GM12878 (cell line): ENCODE results near the gene PCSK5. TPM values are rescaled to one million over a fixed set of nuclear protein-coding genes. Genes with fewer than 3 reads are reported as not detected.

Experiments
- ATAC-seq: fragments of 200-7000 bp; cut with Tn5 transposase; 3 replicates; pipeline ENCODE4 v1.9.1; 2020; ENCODE audit warnings: mild to moderate bottlenecking, moderate library complexity
- BruUV-seq: library from RNA; stranded (reverse); fragments of 400-500 nt; replicated peaks from 2 replicates; lab custom pipeline; 2021; lab: Mats Ljungman, UMichigan
- CTCF ChIA-PET: fragments of 300-600 bp; sonication (Branson Sonifier 250); formaldehyde crosslinking; extraction: SDS; loops from one replicate; lab custom pipeline; 2021; ENCODE audit warnings: inconsistent platforms; lab: Yijun Ruan, JAX
- POLR2A ChIA-PET: fragments of 350-600 bp; formaldehyde crosslinking; extraction: SDS; loops from one replicate; lab custom pipeline; 2021; ENCODE audit warnings: inconsistent platforms; lab: Charles Lee
- RAD21 ChIA-PET: fragments of 300-600 bp; sonication (Branson Sonifier 250); formaldehyde crosslinking; loops from one replicate; lab custom pipeline; 2023; ENCODE audit warnings: antibody characterized with exemption; ENCODE audit not compliant: unreplicated experiment; lab: Charles Lee
- SMC1A ChIA-PET: fragments of 300-600 bp; sonication (Branson Sonifier 250); formaldehyde crosslinking; loops from one replicate; lab custom pipeline; 2023; ENCODE audit not compliant: unreplicated experiment, uncharacterized antibody; lab: Charles Lee
- DNase-seq: peaks from one replicate; pipeline ENCODE4 v3.0.0-alpha.2; 2011; ENCODE audit warnings: low read depth, low spot score
- FAIRE-seq: peaks from 3 replicates; lab custom pipeline; 2011; peaks lifted over from hg19 to GRCh38; lab: Jason Lieb, UNC
- H2AFZ ChIP-seq: 2 replicates; pipeline ENCODE4 v1.6.0; 2011; ENCODE audit warnings: low read depth, low read length, control low read depth; ENCODE audit not compliant: control insufficient read depth
- H3K27ac ChIP-seq: 2 replicates; pipeline ENCODE4 v1.5.1; 2011; ENCODE audit warnings: control low read depth; ENCODE audit not compliant: control insufficient read depth, insufficient read depth
- H3K27me3 ChIP-seq, 2 experiments: replicated peaks in 1 of 2; 2 replicates each; pipeline versions ENCODE4 v1.6.0 to v1.6.1; 2011; ENCODE audit warnings: low read length in 1 of 2; ENCODE audit not compliant: control insufficient read depth in 2 of 2, insufficient read depth in 2 of 2
- H3K36me3 ChIP-seq, 2 experiments: 2 replicates each; pipeline ENCODE4 v1.5.1; 2011; ENCODE audit warnings: low read length in 1 of 2; ENCODE audit not compliant: control insufficient read depth in 2 of 2, insufficient read depth in 2 of 2
- H3K4me1 ChIP-seq: 2 replicates; pipeline ENCODE4 v1.6.1; 2011; ENCODE audit warnings: mild to moderate bottlenecking, low read length, moderate library complexity, mixed read lengths; ENCODE audit not compliant: control insufficient read depth, insufficient read depth
- H3K4me2 ChIP-seq: 2 replicates; pipeline ENCODE4 v1.6.0; 2011; ENCODE audit warnings: control low read depth; ENCODE audit not compliant: control insufficient read depth, insufficient read depth
- H3K4me3 ChIP-seq: fragments of 200-600 bp; sonication (generic); 2 replicates; pipeline ENCODE4 v1.5.1; 2016
- H3K79me2 ChIP-seq: 2 replicates; pipeline ENCODE4 v1.6.0; 2011; ENCODE audit warnings: low read length; ENCODE audit not compliant: control insufficient read depth, insufficient read depth
- H3K9ac ChIP-seq: 2 replicates; pipeline ENCODE4 v1.8.0; 2011; ENCODE audit warnings: low read length, control low read depth, mixed read lengths; ENCODE audit not compliant: control insufficient read depth, insufficient read depth
- H3K9me3 ChIP-seq: replicated peaks from 3 replicates; pipeline ENCODE4 v1.5.1; 2011; ENCODE audit warnings: mild to moderate bottlenecking, low read length; ENCODE audit not compliant: control insufficient read depth, insufficient read depth
- H4K20me1 ChIP-seq: 2 replicates; pipeline ENCODE4 v1.6.0; 2011; ENCODE audit not compliant: control insufficient read depth, insufficient read depth
- ASH2L ChIP-seq: fragments of 300-600, 200-600 bp; sonication (generic); IDR thresholded peaks from 2 replicates; pipeline ENCODE4 v1.6.1; 2017; ENCODE audit warnings: low read depth, mild to moderate bottlenecking, borderline replicate concordance
- ATF7 ChIP-seq: fragments of 450-650 bp; IDR thresholded peaks from 2 replicates; pipeline ENCODE4 v1.6.1; 2016; ENCODE audit warnings: low read depth, mild to moderate bottlenecking
- MYC ChIP-seq: IDR thresholded peaks from 2 replicates; pipeline ENCODE4 v1.6.1; 2011; ENCODE audit warnings: mild to moderate bottlenecking, low read length, moderate library complexity, inconsistent platforms; ENCODE audit not compliant: insufficient read depth, insufficient replicate concordance, insufficient read length, severe bottlenecking
- NFYB ChIP-seq: IDR thresholded peaks from 2 replicates; pipeline ENCODE4 v1.6.1; 2011; ENCODE audit warnings: low read depth, mild to moderate bottlenecking, low read length, improper control_type of control experiment, moderate library complexity; ENCODE audit not compliant: insufficient read depth
- POLR2AphosphoS5 ChIP-seq: IDR thresholded peaks from 2 replicates; pipeline ENCODE4 v1.6.1; 2011; ENCODE audit warnings: mild to moderate bottlenecking, low read length, inconsistent platforms
- POU2F2 ChIP-seq: IDR thresholded peaks from 3 replicates; pipeline ENCODE4 v1.6.1; 2011; ENCODE audit warnings: low read depth, mild to moderate bottlenecking, low read length, borderline replicate concordance
- RAD21 ChIP-seq: IDR thresholded peaks from 2 replicates; pipeline ENCODE4 v1.6.1; 2011; ENCODE audit warnings: mild to moderate bottlenecking, low read depth, low read length, moderate library complexity; ENCODE audit not compliant: insufficient read depth
- RCOR1 ChIP-seq: conservative IDR thresholded peaks from 2 replicates; pipeline ENCODE4 v1.6.1; 2012; ENCODE audit warnings: low read depth, low read length, improper control_type of control experiment
- SPI1 ChIP-seq: IDR thresholded peaks from 2 replicates; pipeline ENCODE4 v1.6.1; 2011; ENCODE audit warnings: low read depth, mild to moderate bottlenecking, low read length, moderate library complexity, borderline replicate concordance; ENCODE audit not compliant: insufficient read depth
- SREBF1 ChIP-seq: IDR thresholded peaks from 2 replicates; pipeline ENCODE4 v1.6.1; 2012; ENCODE audit warnings: mild to moderate bottlenecking, low read length
- SRF ChIP-seq, 2 experiments: IDR thresholded peaks; 2 replicates each; pipeline ENCODE4 v1.6.1; 2011; ENCODE audit warnings: low read depth in 2 of 2, low read length in 2 of 2, mild to moderate bottlenecking in 1 of 2, moderate library complexity in 1 of 2
- ZSCAN29 ChIP-seq: fragments of 450-650 bp; IDR thresholded peaks from 2 replicates; pipeline ENCODE4 v1.6.1; 2017; ENCODE audit warnings: mild to moderate bottlenecking, moderate library complexity
- WGBS: methylation state at CpG from one replicate; pipeline ENCODE4 v1.1.6; 2016; ENCODE audit warnings: low lambda C conversion rate; ENCODE audit not compliant: insufficient replicate concordance, insufficient coverage; ENCODE audit errors: missing lambda C conversion rate; 5-methylcytosine and 5-hydroxymethylcytosine counted together
- in situ Hi-C: fragments of 300-500 bp; cut with MboI; formaldehyde crosslinking; loops from 9 replicates; pipeline ENCODE4 v1.14.3; 2018; ENCODE audit warnings: mixed read lengths
- intact Hi-C: fragments of 100-400 bp; cut with micrococcal nuclease; formaldehyde crosslinking; loops from one replicate; pipeline ENCODE4 v1.14.2; 2022; ENCODE audit not compliant: unreplicated experiment
- polyA plus RNA-seq, 11 experiments: library from polyadenylated mRNA; depleted of rRNA in 4 of 11; unstranded in 6 of 11; stranded (reverse) in 5 of 11; fragments of >200 nt; fragmentation: Nextera tagmentation in 4 of 11; fragmentation: Illumina TruSeq in 1 of 11; extraction: Ambion mirVana in 4 of 11; extraction: Trizol in 1 of 11; gene quantifications; 1 replicate in 1 of 11; 2 replicates in 10 of 11; pipeline versions ENCODE4 v1.2.1 to v1.2.3, GENCODE V29; 2011 to 2016; ENCODE audit warnings: inconsistent platforms in 2 of 11, missing spikeins in 2 of 11, low read depth in 1 of 11
- total RNA-seq, 4 experiments: library from RNA; depleted of rRNA in 3 of 4; stranded (reverse); fragments of >200 nt in 3 of 4; fragmentation: Illumina TruSeq in 1 of 4; extraction: Trizol in 1 of 4; gene quantifications; 2 replicates each; pipeline versions ENCODE4 v1.2.1 to v1.2.3, GENCODE V29; 2013 to 2021
- TF ChIP-seq, protein P1 (sequence below): IDR thresholded peaks from 2 replicates; pipeline ENCODE4 v1.6.1; 2011; ENCODE audit warnings: low read depth, low read length, improper control_type of control experiment, borderline replicate concordance

The PCSK5 gene
- total and polyA plus RNA-seq, 10 of the 15 experiments (the other 5 are each of a cell fraction or from before 2014, with no cell fraction given) = 0.01 to 0.13 (median 0.04) TPM; not detected in 3

- H2AFZ ChIP-seq = no peak overlapping the region
- intact Hi-C loops (no loop called here), in situ Hi-C loops (no loop called here)
- H3K79me2 ChIP-seq = no peaks in the 10 kb centered on the region
- no peaks in the 10 kb centered on the region for H4K20me1 ChIP-seq
- no peaks in the 10 kb centered on the region for H3K9me3 ChIP-seq
- H3K36me3 ChIP-seq = no peaks in the 10 kb centered on the region
- no peak overlapping the region for H3K4me3 ChIP-seq
- BruUV-seq = no TSS peak
- no peak for DNase-seq
- SMC1A ChIA-PET = no interaction called here
- CTCF ChIA-PET = no interaction called here
- H3K27me3 ChIP-seq = no peaks in the 10 kb centered on the region; a peak in 1 of 4 replicates
- RAD21 ChIA-PET = no interaction called here
- POLR2A ChIA-PET = no interaction called here
- TF ChIP-seq SPI1 (no peak), ATF7 (no peak), POU2F2 (no peak), ASH2L (no peak), SREBF1 (no peak), SRF (IDR thresholded peaks at IDR 0.05; ENCODE audit: low read depth in 2 of 2, low read length in 2 of 2) (no peak), ZSCAN29 (no peak), RCOR1 (no peak), NFYB (no peak), RAD21 (no peak), MYC (no peak), POLR2AphosphoS5 (no peak)
- TF ChIP-seq, protein P1, sequence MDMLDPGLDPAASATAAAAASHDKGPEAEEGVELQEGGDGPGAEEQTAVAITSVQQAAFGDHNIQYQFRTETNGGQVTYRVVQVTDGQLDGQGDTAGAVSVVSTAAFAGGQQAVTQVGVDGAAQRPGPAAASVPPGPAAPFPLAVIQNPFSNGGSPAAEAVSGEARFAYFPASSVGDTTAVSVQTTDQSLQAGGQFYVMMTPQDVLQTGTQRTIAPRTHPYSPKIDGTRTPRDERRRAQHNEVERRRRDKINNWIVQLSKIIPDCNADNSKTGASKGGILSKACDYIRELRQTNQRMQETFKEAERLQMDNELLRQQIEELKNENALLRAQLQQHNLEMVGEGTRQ = no peak
- H3K27ac ChIP-seq = no peak overlapping the region
- H3K4me1 ChIP-seq = no peaks in the 10 kb centered on the region
- 0% methylated on average over 5 of the region's 5 CpGs for WGBS
- no peak for ATAC-seq
- no peak overlapping the region for H3K9ac ChIP-seq
- no peak overlapping the region for H3K4me2 ChIP-seq
- no peak for FAIRE-seq
These were observed 99.7 kb downstream of the PCSK5 start for GRCh38 chr9:75990156-75990555.
